Thyroid gland (tissue), 4 donors: ENCODE measurements around the gene GGTA1. TPM values are rescaled to one million over a fixed set of nuclear protein-coding genes. Genes with fewer than 3 reads are reported as not detected.

Experiments
- DNase-seq, 2 donors: peaks; one replicate each; pipeline ENCODE4 v3.0.0-alpha.2; 2019
- H3K27ac ChIP-seq, 3 donors: fragments of 200-600 bp; sonication (generic); 1 replicate in 2 of 3; 2 replicates in 1 of 3; pipeline ENCODE4 v1.5.1; 2016 to 2019; ENCODE audit warnings: mild to moderate bottlenecking in 1 of 3, moderate library complexity in 1 of 3
- H3K27me3 ChIP-seq: fragments of 200-600 bp; sonication (generic); one replicate; pipeline ENCODE4 v1.5.1; 2019
- H3K36me3 ChIP-seq, 2 donors: fragments of 200-600 bp; sonication (generic); one replicate each; pipeline ENCODE4 v1.5.1; 2016 to 2019
- H3K4me1 ChIP-seq, 2 donors: fragments of 200-600 bp; sonication (generic); one replicate each; pipeline ENCODE4 v1.5.1; 2017 to 2019
- H3K4me3 ChIP-seq, 3 donors: fragments of 200-600 bp; sonication (generic); replicated peaks in 1 of 3; 1 replicate in 2 of 3; 2 replicates in 1 of 3; pipeline ENCODE4 v1.5.1; 2016; ENCODE audit warnings: mild to moderate bottlenecking in 1 of 3
- H3K9me3 ChIP-seq: fragments of 200-600 bp; sonication (generic); one replicate; pipeline ENCODE4 v1.5.1; 2017
- POLR2A ChIP-seq, 2 donors: fragments of 450-650 bp; IDR thresholded peaks; one replicate each; pipeline ENCODE4 v1.6.1; 2017; ENCODE audit warnings: antibody characterized with exemption in 2 of 2, mild to moderate bottlenecking in 2 of 2, moderate library complexity in 1 of 2
- WGBS, 2 donors: methylation state at CpG; one replicate each; pipeline ENCODE4 v1.1.5; 2017; 5-methylcytosine and 5-hydroxymethylcytosine counted together
- intact Hi-C: fragments of 100-400 bp; cut with DNase I; formaldehyde crosslinking; loops from one replicate; pipeline ENCODE4 v1.15.1; 2023
- total RNA-seq, 4 donors: library from RNA; depleted of rRNA; stranded (reverse); fragments of >200 nt; gene quantifications; one replicate each; pipeline ENCODE4 v1.2.3, GENCODE V29; 2016
- TF ChIP-seq, protein P1 (sequence below), 6 experiments: fragments of 200-600 bp in 3 of 6; fragments of 450-650 bp in 3 of 6; sonication (generic) in 3 of 6; IDR thresholded peaks; one replicate each; pipeline ENCODE4 v1.5.1; 2016 to 2019; ENCODE audit warnings: antibody characterized with exemption in 6 of 6, mild to moderate bottlenecking in 2 of 6, inconsistent platforms in 1 of 6, moderate library complexity in 1 of 6

Gene GGTA1
- total RNA-seq, 4 donors from 2014 or later, result 5.5 to 18.4 (median 7.9) TPM

DNA sequence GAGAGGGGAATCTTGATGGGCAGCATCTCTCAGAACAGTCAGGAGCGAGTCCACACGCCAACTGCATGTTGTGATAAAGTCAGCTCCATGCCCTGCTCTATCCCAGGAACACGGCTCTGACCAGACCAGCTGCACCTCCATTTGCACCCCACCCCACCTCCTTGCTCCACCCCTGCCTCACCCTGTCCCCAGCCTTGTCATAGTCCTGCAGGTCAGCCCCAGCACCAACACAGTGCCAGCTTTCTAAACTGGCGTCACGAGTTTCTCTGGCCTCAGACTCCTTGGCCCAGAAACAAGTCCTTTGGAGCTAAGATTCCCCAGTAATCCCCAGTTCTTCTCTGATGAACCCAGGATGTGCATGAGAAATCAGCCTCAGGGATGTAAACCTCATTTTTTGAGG lies 23.5 kb downstream of the GGTA1 start:
- TF ChIP-seq POLR2A (IDR thresholded peaks at IDR 0.05), result no peak
- TF ChIP-seq, protein P1, sequence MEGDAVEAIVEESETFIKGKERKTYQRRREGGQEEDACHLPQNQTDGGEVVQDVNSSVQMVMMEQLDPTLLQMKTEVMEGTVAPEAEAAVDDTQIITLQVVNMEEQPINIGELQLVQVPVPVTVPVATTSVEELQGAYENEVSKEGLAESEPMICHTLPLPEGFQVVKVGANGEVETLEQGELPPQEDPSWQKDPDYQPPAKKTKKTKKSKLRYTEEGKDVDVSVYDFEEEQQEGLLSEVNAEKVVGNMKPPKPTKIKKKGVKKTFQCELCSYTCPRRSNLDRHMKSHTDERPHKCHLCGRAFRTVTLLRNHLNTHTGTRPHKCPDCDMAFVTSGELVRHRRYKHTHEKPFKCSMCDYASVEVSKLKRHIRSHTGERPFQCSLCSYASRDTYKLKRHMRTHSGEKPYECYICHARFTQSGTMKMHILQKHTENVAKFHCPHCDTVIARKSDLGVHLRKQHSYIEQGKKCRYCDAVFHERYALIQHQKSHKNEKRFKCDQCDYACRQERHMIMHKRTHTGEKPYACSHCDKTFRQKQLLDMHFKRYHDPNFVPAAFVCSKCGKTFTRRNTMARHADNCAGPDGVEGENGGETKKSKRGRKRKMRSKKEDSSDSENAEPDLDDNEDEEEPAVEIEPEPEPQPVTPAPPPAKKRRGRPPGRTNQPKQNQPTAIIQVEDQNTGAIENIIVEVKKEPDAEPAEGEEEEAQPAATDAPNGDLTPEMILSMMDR (IDR thresholded peaks at IDR 0.05), result no peak
- H3K9me3 ChIP-seq, result no peaks in the 10 kb centered on the region
- H3K36me3 ChIP-seq, result no peaks in the 10 kb centered on the region
- H3K4me1 ChIP-seq, result peaks cover 0 to 8% of the 10 kb centered on the region in 2 donors
- H3K27me3 ChIP-seq, result no peaks in the 10 kb centered on the region
- H3K4me3 ChIP-seq, result no peak overlapping the region
- no peak overlapping the region for H3K27ac ChIP-seq
- intact Hi-C loops, result no loop called here
- DNase-seq, result no peak
- WGBS, 2 donors, result 87 to 91% methylated on average over 5 of the region's 5 CpGs

DNA sequence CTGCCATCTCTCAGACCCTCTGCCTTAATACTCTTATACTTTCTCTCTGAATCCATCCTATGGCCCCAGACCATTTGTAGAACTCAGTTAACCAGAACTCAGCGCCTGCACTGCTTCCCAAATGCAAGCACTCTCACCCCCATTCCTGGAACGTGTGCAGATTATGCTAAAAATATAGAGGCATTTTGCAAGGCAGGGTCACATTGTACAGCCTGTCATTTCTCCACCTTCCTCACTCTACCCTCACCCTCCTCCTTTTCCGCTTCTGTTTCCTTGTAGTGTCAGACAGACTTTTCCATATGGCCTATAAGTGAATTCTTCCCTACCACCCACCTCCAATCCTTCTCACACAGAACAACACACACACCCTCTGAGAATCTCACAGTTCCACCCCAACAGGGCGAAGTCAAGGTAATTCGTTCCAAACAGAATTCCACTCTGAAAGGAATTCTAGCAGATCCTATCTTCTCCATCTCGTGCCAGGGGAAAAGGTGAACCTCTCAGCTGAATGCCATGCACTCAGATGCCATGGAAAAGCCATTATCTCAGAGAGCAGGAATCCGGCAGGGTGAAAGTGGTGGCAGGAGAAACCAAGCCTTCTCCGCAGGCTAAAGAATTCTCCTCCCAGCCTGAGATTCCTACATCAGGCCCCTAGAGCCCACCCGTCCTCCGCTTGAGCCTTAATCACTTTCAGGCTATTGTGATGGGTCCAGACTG lies 25.3 kb downstream of the GGTA1 start:
- H3K27ac ChIP-seq, result no peak overlapping the region
- TF ChIP-seq, protein P1 (IDR thresholded peaks at IDR 0.05), result no peak
- TF ChIP-seq POLR2A (IDR thresholded peaks at IDR 0.05), result no peak
- no peaks in the 10 kb centered on the region for H3K36me3 ChIP-seq
- H3K4me3 ChIP-seq, result no peak overlapping the region
- intact Hi-C loops, result no loop called here
- no peak for DNase-seq
- WGBS, 2 donors, result 73 to 77% methylated on average over 8 to 10 of the region's 10 CpGs
- no peaks in the 10 kb centered on the region for H3K27me3 ChIP-seq
- H3K4me1 ChIP-seq, result peaks cover 0 to 8% of the 10 kb centered on the region in 2 donors
- H3K9me3 ChIP-seq, result no peaks in the 10 kb centered on the region

DNA sequence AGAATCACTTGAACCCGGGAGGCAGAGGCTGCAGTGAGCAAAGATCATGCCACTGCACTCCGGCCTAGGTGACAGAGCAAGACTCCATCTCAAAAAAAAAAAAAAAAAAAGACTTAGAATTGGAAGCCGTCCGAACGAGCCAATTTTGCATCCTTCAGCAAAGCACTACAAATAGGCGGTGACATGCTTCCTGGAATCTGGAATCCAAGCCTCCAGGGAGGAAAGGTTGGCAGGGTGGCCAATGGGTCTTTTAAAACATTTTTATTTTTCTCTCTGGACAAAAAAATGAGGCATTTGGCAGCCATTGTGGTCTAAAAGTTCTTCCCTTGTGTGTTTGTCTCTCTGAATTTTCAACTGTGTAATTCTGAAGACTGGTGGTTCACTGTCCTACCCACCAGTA lies 26.4 kb downstream of the GGTA1 start:
- no peak for TF ChIP-seq POLR2A (IDR thresholded peaks at IDR 0.05)
- TF ChIP-seq, protein P1 (IDR thresholded peaks at IDR 0.05), result no peak
- Histone ChIP-seq H3K27ac (no peak overlapping the region), H3K9me3 (no peaks in the 10 kb centered on the region), H3K4me3 (no peak overlapping the region), H3K27me3 (no peaks in the 10 kb centered on the region), H3K4me1 (peaks cover 0 to 4% of the 10 kb centered on the region in 2 donors), H3K36me3 (no peaks in the 10 kb centered on the region)
- WGBS, 2 donors, result 57 to 71% methylated on average over 6 of the region's 6 CpGs
- intact Hi-C loops, result no loop called here
- no peak for DNase-seq

DNA sequence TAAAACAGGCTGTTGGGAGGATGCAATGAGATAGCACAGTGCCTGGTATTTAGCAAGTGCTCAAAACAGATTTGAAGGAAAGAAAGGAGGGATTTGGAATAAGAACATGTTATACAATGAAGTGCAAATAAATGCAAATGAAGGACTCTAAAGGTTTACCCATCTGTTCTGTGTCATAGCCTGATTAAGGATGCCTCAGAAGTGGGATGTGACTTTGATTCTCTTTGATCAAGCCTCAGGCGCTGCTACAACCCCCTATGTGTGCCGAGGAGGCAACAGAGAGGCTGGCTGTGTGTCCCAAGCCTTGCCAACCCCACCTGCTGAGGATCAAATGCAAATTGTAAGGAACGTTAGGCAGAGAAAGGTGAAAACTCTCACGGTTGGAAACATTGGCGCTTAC lies 27.2 kb downstream of the GGTA1 start:
- Histone ChIP-seq H3K27ac (no peak overlapping the region), H3K4me3 (no peak overlapping the region), H3K27me3 (no peaks in the 10 kb centered on the region), H3K9me3 (no peaks in the 10 kb centered on the region), H3K4me1 (peaks cover 0 to 4% of the 10 kb centered on the region in 2 donors), H3K36me3 (no peaks in the 10 kb centered on the region)
- intact Hi-C loops, result no loop called here
- 55 to 64% methylated on average over 5 of the region's 5 CpGs for WGBS, 2 donors
- TF ChIP-seq, protein P1 (IDR thresholded peaks at IDR 0.05), result no peak
- no peak for TF ChIP-seq POLR2A (IDR thresholded peaks at IDR 0.05)
- no peak for DNase-seq

DNA sequence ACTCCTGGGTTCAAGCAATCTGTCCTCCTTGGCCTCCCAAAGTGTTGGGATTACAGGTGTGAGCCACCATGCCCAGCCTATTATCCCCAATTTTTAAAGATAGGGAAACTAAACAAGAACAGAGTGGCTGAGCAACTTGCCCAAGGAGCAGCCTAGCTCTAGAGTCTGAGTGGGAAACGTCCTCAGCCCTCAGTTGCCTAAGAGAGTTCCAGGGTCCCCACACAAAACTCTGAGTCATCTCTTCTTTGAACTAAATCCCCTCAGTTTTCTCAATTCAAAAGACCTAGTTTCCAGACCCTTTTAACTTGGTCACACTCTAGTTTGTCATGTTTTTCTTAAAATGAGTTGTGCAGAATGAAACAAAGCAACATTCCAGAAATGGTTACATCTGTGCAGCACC lies 33.5 kb downstream of the GGTA1 start:
- intact Hi-C loops, result no loop called here

More for the DNA sequence above, 33.5 kb downstream of the GGTA1 start:
- no peaks in the 10 kb centered on the region for H3K36me3 ChIP-seq
- no peaks in the 10 kb centered on the region for H3K4me1 ChIP-seq
- no peak overlapping the region for H3K27ac ChIP-seq
- no peaks in the 10 kb centered on the region for H3K9me3 ChIP-seq
- no peak for DNase-seq
- TF ChIP-seq, protein P1 (IDR thresholded peaks at IDR 0.05), result no peak
- no peak for TF ChIP-seq POLR2A (IDR thresholded peaks at IDR 0.05)
- H3K27me3 ChIP-seq, result no peaks in the 10 kb centered on the region
- H3K4me3 ChIP-seq, result no peak overlapping the region
- WGBS, 2 donors, result 71 to 80% methylated on average over 1 of the region's 1 CpG
